Measurements from ENCODE around the gene CLRN1.

CLRN1 gene

DNA sequence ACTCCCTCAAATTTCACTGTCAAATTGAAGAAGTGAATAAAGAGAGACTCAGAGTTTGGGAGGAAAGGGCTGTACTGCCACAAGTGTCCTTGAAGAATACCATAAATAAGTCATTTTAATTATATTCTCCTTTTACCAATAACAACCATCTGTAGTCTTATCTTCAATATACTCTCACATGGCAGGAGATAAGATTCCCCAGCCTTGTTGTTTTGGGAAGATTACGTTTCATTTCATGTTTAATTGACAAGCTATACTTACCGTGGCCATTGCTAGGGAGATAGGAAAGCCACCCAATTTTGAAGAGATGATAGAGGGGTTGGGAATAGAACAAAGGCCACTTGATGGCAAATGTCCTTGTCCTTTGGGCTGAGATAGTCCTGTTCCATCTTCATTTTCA lies 69.5 kb downstream of the CLRN1 start:
- DNase-seq, result no peak
- H3K27me3 ChIP-seq (ENCODE audit: insufficient read depth, low read depth, severe bottlenecking), result peaks cover 84% of the 10 kb centered on the region
- H3K36me3 ChIP-seq, result no peaks in the 10 kb centered on the region
- H3K4me3 ChIP-seq (ENCODE audit: low read depth, low read length), result no peak overlapping the region
- H3K9me3 ChIP-seq (ENCODE audit: severe bottlenecking), result peaks cover 6% of the 10 kb centered on the region
- TF ChIP-seq, protein P1, sequence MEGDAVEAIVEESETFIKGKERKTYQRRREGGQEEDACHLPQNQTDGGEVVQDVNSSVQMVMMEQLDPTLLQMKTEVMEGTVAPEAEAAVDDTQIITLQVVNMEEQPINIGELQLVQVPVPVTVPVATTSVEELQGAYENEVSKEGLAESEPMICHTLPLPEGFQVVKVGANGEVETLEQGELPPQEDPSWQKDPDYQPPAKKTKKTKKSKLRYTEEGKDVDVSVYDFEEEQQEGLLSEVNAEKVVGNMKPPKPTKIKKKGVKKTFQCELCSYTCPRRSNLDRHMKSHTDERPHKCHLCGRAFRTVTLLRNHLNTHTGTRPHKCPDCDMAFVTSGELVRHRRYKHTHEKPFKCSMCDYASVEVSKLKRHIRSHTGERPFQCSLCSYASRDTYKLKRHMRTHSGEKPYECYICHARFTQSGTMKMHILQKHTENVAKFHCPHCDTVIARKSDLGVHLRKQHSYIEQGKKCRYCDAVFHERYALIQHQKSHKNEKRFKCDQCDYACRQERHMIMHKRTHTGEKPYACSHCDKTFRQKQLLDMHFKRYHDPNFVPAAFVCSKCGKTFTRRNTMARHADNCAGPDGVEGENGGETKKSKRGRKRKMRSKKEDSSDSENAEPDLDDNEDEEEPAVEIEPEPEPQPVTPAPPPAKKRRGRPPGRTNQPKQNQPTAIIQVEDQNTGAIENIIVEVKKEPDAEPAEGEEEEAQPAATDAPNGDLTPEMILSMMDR (IDR thresholded peaks at IDR 0.05; ENCODE audit: low read depth, low read length), result no peak
- H3K27ac ChIP-seq, result no peak overlapping the region

GRCh38 chr3:150901793-150902192 lies 70.7 kb downstream of the CLRN1 start:
- H3K27ac ChIP-seq, result no peak overlapping the region
- H3K4me3 ChIP-seq (ENCODE audit: low read depth, low read length), result no peak overlapping the region
- peaks cover 74% of the 10 kb centered on the region for H3K27me3 ChIP-seq (ENCODE audit: insufficient read depth, low read depth, severe bottlenecking)
- no peaks in the 10 kb centered on the region for H3K36me3 ChIP-seq
- H3K9me3 ChIP-seq (ENCODE audit: severe bottlenecking), result no peaks in the 10 kb centered on the region
- TF ChIP-seq, protein P1 (IDR thresholded peaks at IDR 0.05; ENCODE audit: low read depth, low read length), result no peak
- no peak for DNase-seq

GRCh38 chr3:150899141-150899540 lies 73.4 kb downstream of the CLRN1 start:
- no peak for DNase-seq
- Histone ChIP-seq H3K9me3 (ENCODE audit: severe bottlenecking) (no peaks in the 10 kb centered on the region), H3K36me3 (no peaks in the 10 kb centered on the region), H3K4me3 (ENCODE audit: low read depth, low read length) (no peak overlapping the region), H3K27ac (no peak overlapping the region), H3K27me3 (ENCODE audit: insufficient read depth, low read depth, severe bottlenecking) (peaks cover 70% of the 10 kb centered on the region)
- TF ChIP-seq, protein P1 (IDR thresholded peaks at IDR 0.05; ENCODE audit: low read depth, low read length), result no peak

- Histone ChIP-seq H3K4me3 (ENCODE audit: low read depth, low read length) (no peak overlapping the region), H3K27ac (no peak overlapping the region), H3K9me3 (ENCODE audit: severe bottlenecking) (no peaks in the 10 kb centered on the region), H3K36me3 (no peaks in the 10 kb centered on the region), H3K27me3 (ENCODE audit: insufficient read depth, low read depth, severe bottlenecking) (peaks cover 66% of the 10 kb centered on the region)
- no peak for DNase-seq
- TF ChIP-seq, protein P1 (IDR thresholded peaks at IDR 0.05; ENCODE audit: low read depth, low read length), result no peak
Observed at GRCh38 chr3:150898046-150898754, 74.3 kb downstream of the CLRN1 start.

DNA sequence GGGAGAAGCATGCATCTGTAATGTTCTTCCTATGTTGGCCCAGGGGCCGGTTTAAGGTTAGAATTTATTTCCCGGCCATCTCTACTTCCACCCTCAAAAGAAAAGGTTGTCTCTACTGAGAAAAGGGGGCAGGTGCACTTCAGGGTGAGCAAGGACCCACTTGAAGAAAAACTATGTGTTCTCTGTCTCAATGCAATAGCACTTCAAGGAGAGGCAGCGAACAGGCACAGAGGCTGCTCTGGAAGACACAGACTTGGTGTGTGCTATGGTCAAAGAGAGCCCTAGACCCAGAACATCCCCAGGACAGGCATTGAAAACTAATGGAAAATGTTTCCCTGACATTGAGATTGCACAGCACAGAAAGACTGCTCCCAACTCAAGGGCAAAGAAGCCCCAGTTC lies 74.9 kb downstream of the CLRN1 start:
- H3K4me3 ChIP-seq (ENCODE audit: low read depth, low read length), result no peak overlapping the region
- H3K27ac ChIP-seq, result no peak overlapping the region
- no peaks in the 10 kb centered on the region for H3K9me3 ChIP-seq (ENCODE audit: severe bottlenecking)
- DNase-seq, result no peak
- TF ChIP-seq, protein P1 (IDR thresholded peaks at IDR 0.05; ENCODE audit: low read depth, low read length), result no peak
- peaks cover 64% of the 10 kb centered on the region for H3K27me3 ChIP-seq (ENCODE audit: insufficient read depth, low read depth, severe bottlenecking)
- H3K36me3 ChIP-seq, result no peaks in the 10 kb centered on the region

- TF ChIP-seq, protein P1 (IDR thresholded peaks at IDR 0.05; ENCODE audit: low read depth, low read length), result no peak
- peaks cover 77% of the 10 kb centered on the region for H3K27me3 ChIP-seq (ENCODE audit: insufficient read depth, low read depth, severe bottlenecking)
- DNase-seq, result no peak
- H3K9me3 ChIP-seq (ENCODE audit: severe bottlenecking), result peaks cover 3% of the 10 kb centered on the region
- no peak overlapping the region for H3K4me3 ChIP-seq (ENCODE audit: low read depth, low read length)
- H3K27ac ChIP-seq, result no peak overlapping the region
- H3K36me3 ChIP-seq, result no peaks in the 10 kb centered on the region
Observed at GRCh38 chr3:150890831-150891230, 81.7 kb downstream of the CLRN1 start.
